Activated CD8-positive, alpha-beta memory T cell treated with anti-CD3 and anti-CD28 coated beads for 4 hours (primary cell): Measurements from ENCODE around the gene RBMS1.

ENCODE experiments used
- DNase-seq, 2 donors: peaks; one replicate each; pipeline ENCODE4 v3.0.0-alpha.2; 2020; ENCODE audit warnings: low read depth in 2 of 2

RBMS1 gene

GRCh38 chr2:160303527-160303926 lies 190.1 kb downstream of the RBMS1 start:
- no peak for DNase-seq

DNA sequence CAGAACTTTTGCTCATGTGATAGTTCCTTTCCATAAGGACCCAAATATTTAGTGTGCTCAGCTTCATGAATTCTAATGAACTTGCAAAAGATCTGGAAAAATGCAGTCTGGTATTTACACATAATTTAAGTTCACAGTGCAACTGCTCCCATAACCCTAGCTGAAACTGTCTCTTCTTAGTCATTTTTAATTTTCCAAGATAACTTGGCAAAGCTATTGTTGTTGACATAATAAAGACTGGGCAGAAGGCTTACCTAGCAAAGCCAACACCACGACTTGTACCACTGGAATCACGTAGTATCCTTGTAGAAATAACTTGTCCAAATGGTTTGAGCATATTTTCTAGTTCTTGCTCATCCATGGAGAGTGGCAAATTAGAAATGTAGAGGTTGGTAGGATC lies 190.5 kb downstream of the RBMS1 start:
- no peak for DNase-seq

- DNase-seq: no peak
Measured at GRCh38 chr2:160301420-160301819, 192.2 kb downstream of the RBMS1 start.

GRCh38 chr2:160300203-160300602 lies 193.4 kb downstream of the RBMS1 start:
- DNase-seq: no peak

DNA sequence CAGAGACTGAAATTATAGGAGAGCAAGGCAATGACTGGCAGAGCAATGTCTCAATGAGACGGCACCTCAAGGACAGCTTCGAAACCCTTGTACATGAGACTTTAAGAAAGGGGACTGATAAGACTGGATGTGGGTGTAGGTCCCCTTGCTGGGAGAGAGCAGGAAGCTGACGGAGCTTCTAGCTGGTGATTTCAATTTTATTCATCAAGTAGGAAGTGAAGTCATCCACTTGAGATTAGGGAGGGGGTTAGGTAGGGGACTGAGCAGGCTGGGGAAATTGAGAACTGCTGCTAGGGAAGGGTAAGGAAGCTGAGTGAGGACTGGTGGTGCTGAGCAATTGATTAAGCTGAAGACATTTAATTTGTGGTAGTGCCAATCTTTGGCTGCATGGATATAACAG lies 194.1 kb downstream of the RBMS1 start:
- no peak for DNase-seq

DNA sequence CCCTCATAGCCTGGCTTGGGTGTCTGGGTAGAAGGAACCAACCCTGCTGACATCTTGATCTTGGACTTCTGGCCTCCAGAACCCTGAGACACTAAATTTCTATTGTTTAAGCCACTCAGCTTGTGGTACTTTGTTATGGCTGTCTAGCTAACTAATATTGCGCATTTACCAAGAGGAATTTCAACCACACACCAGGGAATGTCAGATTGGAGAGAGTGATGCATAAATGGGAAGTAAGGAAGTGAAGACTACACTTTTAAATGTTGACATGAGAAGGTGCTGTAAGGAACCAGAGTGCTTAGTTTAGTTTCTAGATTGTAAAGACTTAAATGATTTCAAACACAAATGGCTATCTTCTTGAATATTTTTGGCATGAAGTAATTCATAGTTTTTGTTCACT lies 194.6 kb downstream of the RBMS1 start:
- no peak for DNase-seq

DNA sequence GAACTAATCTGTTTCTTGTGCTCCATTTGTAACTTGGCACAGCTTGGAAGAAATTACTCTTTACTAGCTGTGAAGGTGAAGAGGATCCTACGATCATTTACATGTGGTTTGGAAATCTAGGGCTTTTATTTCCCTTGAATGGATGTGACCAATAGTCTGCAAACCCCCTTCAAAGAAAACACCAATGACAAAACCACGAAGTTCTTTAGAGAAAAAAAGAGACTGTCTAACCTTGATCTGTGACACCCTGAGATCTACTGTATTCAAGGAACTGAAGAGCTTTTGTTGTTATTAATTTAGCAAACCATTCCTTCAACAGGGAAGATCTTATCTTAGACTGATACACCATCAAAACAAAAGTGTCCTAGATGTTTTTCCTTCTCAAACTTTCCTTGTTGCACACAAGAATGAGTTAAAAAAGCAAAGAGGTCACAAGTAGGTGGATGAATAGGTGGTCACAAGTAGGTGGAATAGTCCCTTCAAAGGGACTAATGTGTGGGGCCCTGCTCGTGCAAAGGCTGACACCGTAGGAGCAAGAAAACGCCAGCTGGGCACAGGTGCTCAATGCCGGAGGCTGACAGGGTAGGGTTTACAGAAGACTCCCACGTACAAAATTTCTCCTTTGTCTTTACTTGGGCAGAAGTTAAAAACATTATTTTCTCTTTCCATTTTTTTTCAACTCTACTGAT lies 197.9 kb downstream of the RBMS1 start:
- no peak for DNase-seq

DNA sequence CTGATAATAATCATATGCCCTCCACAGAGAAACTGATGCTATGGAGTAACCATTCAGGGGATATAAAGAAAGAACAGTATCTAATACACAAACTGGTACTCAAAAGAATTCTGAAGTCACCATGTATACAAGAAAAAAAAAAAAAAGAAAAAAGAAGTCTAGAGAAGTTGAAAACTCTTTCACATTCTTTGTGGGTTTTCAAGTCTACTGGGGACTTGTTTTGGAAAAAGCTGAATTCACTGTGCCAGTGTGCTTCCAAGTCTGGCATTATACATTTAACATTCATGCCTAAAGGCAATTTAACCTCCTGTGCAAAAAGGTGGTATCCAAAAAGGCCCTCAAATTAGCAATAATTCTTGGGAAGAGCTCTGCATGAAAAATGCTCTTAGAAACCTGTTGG lies 198.7 kb downstream of the RBMS1 start:
- no peak for DNase-seq

DNA sequence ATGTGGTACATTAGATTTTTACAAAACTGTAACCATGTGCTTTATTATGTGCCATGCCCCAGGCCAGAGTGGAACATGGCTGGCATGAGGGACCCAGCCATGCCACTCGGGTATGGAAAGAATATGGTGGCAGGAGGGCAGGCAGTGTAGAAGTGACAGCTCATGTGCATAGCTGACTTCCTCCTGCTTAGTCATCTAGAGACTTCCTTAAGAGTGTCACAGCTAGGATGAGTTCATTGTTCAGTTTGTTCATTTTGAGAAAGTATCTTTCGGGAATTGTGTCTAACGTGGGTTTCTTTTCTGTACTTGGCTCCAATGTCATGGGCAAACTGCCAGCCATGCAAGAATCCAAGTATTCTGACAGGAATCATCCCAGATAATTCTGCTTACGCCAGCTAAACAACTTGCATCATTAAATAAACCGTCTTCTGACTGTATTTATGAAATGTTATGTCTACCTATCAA lies 199.2 kb downstream of the RBMS1 start:
- DNase-seq: no peak

DNA sequence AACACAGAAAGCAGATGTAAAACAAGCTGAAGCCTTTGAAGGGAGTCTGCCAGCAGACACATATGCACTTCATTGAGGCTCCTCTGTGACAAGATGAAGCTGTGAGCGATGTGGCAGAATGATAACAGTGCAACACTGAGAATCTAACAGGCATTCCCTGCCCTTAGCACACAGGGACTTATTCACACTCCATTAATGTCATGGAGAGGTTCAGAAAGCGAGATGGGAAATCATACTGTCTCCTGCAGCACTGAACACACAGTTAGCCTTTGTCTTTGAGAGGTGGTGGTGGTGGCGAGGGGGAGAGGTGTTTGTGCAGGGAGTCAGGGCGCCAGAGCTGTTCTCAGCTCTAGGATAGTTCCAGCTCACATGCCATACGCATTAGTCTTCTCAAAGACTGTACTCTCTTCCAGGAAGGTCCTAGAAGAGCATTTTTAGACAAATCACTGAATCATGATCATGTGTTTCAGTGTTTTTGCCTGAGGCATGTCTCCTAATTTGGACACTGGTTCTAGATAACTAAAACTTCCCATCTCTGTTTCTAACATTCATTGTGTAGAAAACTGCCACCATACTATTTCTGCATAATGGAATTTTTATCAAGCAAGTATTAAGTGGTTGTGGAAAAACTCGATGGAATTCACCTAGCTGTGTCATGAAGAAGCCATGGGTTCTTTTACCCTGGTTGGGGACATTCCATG lies 200.1 kb downstream of the RBMS1 start:
- DNase-seq: no peak

DNA sequence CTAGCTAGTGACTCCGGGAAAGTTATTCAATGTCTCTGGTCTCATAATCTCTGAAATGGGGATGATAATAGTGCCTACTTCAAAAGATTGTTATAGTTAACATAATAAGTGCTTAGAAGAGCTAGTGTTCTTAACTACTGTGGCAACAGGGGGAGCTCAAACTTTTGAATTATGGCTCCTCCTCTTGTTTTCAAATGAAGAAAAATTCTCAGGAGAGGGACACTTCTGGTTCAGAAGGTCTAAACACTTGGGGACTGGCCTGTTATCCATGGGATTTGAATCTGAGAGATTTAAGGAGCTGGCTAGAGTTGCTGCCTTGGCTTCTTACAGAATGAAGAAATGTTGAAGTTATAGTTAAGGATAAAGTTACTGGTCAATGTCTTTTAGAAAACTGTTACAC lies 201.4 kb downstream of the RBMS1 start:
- no peak for DNase-seq

- DNase-seq: no peak
Measured at GRCh38 chr2:160291382-160291781, 202.2 kb downstream of the RBMS1 start.

GRCh38 chr2:160290598-160290997 lies 203.0 kb downstream of the RBMS1 start:
- DNase-seq: no peak

DNA sequence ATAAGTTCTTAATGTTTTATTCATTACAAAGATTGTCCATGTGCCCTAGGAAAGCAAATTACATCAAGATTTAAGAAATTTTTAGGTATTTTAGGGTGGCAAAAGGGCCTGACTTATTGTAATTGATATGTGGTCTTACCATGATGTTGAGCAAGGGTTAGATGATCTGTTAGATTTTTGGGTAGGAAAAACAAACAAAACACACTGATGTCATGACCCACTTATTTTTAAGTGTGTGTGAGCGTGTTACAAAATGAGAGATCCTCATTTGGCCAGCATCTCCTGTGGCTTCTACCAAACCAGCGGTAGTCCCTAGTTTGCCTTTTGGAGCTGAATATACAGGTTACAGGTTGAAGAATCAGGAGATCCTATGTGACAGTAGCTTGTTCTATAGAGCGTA lies 203.8 kb downstream of the RBMS1 start:
- no peak for DNase-seq

DNA sequence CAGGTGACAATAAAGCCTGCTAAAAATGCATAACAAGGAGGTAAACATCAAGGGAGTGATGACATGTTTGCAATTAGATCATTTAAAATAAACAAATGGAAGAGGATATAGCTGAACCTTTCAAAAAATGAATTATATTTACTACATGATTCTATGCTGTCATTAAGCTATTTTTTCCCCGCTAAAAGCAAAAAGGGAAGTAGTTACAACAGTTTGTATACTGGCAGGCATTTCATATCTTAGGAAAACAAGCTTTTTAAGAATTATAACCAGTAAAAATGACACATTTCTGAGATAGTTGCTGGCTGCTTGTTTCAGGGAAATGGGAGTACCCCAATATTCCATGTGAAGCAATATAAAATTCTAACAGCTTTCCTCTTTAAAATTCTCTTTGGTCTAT lies 204.5 kb downstream of the RBMS1 start:
- no peak for DNase-seq

DNA sequence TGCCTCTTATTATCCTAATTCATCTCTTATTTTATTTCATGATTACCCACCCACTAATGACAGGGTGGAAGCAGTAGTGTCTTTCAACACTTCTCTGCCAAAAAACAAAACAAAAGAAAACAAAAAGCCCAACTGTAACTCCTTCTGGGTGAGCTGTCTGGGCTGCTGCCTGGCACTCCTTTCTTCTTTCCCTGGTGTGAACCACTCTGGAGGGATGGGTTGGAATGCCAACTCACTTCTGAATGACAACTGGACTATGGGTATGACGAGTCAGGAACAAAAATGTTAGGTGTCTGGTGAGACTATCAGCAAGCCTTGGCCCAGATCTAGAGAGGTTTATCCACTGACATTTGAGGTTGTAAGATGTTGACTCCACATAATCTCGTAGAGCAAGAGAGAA lies 205.3 kb downstream of the RBMS1 start:
- no peak for DNase-seq

DNA sequence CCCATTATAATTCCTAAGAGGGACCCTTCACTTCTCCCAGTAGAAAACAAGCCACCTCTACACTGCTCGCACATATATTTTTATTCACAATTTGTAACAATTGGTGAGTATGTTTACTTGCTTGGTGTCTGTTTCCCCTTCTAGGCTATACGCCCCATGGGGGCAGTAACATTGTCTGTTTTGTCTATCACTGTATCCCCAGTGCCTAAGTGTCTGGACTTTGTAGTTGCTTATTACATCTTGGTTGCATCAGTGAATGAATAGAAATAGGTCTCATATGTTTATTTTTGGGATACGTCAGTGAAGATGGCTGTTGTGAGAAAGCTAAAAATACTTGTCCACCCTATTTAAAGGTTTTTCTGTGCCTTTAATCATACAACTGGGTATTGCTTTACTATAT lies 206.1 kb downstream of the RBMS1 start:
- no peak for DNase-seq

- DNase-seq: no peak
Measured at GRCh38 chr2:160286551-160286950, 207.1 kb downstream of the RBMS1 start.

GRCh38 chr2:160283675-160284074 lies 209.9 kb downstream of the RBMS1 start:
- DNase-seq: no peak

DNA sequence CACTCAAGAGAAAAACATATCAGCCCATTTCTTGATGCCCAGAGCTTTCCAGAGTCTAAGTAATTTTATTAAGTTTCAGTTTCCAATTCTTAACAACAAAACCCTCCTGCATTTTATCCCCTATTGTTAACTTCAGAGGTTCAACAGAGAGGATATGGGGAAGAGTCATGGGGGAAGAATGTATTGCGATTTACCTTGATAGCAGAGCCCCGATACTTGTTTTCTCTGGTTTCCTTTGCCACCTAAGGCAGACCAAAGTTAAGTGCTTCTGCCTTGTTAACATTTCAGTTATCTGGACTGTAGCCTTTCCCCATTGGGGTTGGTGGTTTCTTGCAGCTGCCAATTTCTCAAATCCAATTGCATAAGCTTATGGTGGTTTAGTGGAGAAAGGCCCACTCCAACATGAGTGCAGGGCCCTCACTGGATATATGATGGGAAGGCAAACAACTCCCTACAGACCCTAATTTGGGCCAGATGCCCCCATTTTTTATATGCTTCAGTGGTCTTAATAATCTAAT lies 211.5 kb downstream of the RBMS1 start:
- no peak for DNase-seq

DNA sequence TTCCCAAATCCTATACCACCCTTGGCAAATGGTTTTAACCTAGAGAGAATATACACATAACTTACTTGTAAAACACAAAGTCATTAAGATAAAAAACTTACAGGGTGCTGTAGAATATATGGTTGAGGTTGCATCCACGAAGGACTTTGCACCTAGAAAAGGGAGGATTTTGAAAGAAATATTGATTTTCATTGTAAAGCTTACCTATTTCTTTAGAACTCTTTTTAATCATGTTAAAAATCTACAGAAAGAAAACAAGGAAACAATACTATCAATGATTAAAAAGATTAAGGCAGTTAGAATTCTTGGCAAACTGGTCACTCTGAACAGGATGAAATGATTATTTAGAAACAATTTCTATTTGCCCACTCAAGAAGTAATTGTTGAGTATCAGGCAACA lies 212.4 kb downstream of the RBMS1 start:
- no peak for DNase-seq

DNA sequence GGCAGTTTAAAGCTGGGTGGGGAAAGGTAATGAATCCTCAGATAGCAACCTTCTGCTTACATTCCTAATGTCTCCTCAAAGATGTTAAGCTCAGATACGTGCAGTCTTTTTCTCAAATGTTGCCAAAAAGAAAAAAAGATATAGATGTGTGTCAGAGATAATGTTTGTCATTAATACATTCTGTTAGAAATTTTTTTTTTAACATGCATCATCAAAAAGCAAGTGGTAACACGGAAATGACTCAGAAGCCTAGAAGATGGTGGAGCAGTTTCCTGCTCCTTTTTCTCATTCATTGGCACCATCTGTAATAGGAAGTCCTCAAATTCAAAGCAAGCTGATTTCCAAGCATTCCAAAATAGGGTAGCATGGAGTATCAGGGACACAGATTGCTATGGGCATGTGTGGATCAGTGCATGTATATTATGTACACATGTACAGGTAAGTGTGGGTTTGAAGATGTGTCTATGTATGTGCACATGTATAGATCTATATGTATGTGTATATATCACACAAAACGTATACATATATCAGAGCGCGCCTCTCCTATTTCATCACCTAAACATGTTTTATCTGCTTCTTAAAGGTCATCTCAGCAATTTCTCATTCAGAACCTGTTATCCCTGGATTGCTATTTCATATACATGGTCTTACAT lies 213.7 kb downstream of the RBMS1 start:
- DNase-seq: no peak

- no peak for DNase-seq
Measured at GRCh38 chr2:160278879-160279177, 214.8 kb downstream of the RBMS1 start.
